ENCODE measurements around the gene LPO. TPM values are rescaled to one million over a fixed set of nuclear protein-coding genes. Genes with fewer than 3 reads are reported as not detected.

The LPO gene
- total RNA-seq, 4 donors from 2014 or later: 0.27 TPM; not detected in 3

DNA sequence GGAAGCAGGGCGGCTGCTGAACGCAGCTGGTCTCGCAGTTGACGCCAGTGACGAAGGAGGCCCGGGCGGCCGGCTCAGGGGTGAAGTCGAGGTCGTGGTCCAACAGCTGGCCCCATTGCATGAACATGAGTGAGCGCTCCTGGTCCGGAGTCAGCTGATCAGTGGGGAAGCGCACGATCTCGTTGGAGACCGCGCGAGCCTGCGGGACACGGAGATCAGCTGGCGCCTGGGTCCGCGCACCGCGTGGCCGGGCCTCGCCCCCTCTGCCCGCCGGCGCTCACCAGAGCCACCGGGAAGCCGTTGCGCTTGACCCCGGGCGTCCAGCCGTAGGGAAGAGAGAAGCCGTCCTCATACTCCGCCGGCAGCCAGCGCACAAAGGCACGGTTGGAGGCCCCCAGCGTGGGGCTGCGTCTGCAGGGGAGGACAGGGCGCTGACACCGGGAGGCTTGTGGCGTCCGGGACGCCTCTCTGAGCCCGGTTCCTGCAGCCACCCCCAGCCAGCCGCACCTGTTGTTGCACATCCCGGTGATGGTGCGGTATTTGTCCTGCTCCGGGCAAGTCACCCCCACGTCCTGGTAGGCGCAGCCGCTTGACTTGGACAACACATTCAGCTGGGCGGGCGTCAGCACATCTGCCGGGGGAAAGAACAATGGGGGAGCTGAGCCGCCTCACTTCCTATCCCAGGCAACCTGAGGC, 40.8 kb downstream of the LPO start:
- Histone ChIP-seq H3K36me3 (no peaks in the 10 kb centered on the region), H3K27me3 (peaks cover 2% of the 10 kb centered on the region), H3K9me3 (no peaks in the 10 kb centered on the region), H3K27ac (no peak overlapping the region), H3K4me1 (peaks cover 0 to 4% of the 10 kb centered on the region in 2 donors), H3K4me3 (replicated peaks in 1 of 3) (no peak overlapping the region)
- peak; percentile 18 to 27 for DNase-seq
- intact Hi-C loops (cut with DNase I): no loop called here
- 27% methylated on average over 20 of the region's 60 CpGs; no CpG with 5 or more reads in 1 of the 2 donors for WGBS, 2 donors
- TF ChIP-seq, protein P1, sequence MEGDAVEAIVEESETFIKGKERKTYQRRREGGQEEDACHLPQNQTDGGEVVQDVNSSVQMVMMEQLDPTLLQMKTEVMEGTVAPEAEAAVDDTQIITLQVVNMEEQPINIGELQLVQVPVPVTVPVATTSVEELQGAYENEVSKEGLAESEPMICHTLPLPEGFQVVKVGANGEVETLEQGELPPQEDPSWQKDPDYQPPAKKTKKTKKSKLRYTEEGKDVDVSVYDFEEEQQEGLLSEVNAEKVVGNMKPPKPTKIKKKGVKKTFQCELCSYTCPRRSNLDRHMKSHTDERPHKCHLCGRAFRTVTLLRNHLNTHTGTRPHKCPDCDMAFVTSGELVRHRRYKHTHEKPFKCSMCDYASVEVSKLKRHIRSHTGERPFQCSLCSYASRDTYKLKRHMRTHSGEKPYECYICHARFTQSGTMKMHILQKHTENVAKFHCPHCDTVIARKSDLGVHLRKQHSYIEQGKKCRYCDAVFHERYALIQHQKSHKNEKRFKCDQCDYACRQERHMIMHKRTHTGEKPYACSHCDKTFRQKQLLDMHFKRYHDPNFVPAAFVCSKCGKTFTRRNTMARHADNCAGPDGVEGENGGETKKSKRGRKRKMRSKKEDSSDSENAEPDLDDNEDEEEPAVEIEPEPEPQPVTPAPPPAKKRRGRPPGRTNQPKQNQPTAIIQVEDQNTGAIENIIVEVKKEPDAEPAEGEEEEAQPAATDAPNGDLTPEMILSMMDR (IDR thresholded peaks at IDR 0.05): no peak
- TF ChIP-seq POLR2A (IDR thresholded peaks at IDR 0.05): no peak

DNA sequence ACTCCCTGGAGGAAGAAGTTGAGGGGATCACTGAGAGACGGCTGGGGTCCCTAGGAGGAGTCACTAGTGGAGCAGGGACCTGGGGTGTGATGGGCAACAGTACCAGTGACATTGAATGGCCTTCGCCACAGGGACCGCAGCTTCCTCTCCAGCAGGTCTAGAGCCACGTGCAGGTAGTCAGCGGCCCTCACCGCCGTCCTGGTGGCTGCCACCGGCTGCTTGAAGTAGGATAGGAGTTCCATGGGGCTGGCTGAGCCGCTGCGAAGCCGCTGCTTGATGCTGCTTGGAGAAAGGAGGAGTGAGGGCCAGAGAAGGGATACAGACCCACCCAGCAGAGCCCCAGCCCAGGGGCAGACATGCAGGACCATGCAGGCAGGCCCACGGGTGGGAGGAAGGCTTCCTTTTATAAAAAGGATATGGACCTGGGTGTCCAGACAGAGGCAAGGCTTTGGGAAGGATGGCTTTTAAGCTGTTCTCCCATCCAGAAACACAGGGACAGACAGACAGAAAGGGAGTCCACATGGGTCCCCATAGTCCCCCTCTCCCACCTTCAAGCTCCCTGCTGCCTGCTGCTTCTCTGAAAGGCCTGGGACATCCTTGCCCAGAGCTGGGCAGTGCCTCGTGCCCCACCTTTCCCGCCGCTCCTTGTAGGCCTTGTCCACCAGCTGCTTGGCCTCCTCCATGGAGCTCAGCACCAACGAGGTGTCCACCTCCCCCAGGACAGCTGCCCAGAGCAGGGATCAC, 41.5 kb downstream of the LPO start:
- H3K4me3 ChIP-seq (replicated peaks in 1 of 3): no peak overlapping the region
- WGBS, 2 donors: 80 to 84% methylated on average over 11 to 15 of the region's 16 CpGs
- H3K27ac ChIP-seq: no peak overlapping the region
- intact Hi-C loops (cut with DNase I): no loop called here
- no peaks in the 10 kb centered on the region for H3K36me3 ChIP-seq
- no peaks in the 10 kb centered on the region for H3K9me3 ChIP-seq
- TF ChIP-seq, protein P1 (IDR thresholded peaks at IDR 0.05): no peak
- no peak for TF ChIP-seq POLR2A (IDR thresholded peaks at IDR 0.05)
- no peak for DNase-seq
- H3K27me3 ChIP-seq: peaks cover 2% of the 10 kb centered on the region
- H3K4me1 ChIP-seq: peaks cover 0 to 4% of the 10 kb centered on the region in 2 donors

DNA sequence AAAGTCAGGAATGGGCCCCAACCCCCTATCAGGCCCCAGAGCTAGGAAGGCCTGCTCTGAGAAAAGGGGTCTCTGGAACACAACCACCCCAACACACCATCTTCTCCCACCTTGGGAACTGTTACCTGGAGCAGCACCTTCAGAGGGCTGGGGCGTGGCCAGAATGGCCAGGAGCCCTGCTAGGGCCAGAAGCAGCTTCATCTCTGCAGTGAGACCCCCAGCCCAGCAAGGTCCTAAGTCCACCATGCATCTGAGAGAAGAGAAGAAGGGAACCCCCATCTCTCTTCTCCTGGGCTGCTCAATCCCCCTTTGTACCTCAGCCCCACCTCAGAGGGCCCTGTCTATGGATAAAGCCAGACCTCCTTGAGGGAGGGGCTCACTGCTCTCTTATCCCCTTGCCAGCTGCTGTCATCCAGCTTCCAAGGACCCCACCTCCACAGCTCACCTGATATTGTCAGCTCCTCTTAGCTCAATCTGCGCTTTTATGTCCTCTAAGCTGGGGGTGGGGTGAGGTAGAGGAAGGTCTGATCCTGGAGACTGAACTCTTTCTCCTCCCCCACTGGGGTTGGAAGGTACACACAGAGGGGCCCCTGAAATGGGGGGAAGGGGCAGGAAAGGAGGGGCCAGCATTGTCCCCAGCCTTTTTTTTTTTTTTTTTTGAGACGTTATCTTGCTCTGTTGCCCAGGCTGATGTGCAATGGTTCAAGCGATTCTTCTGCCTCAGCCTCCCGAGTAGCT, 42.3 kb downstream of the LPO start, which contains the start of gene MPO:
TSS of gene MPO (minus strand) at position 456 of the 738 bp plus-strand sequence. CDS start at position 279, 177 bp downstream.
- peaks cover 0 to 4% of the 10 kb centered on the region in 2 donors for H3K4me1 ChIP-seq
- 89 to 91% methylated on average over 5 of the region's 5 CpGs for WGBS, 2 donors
- no peaks in the 10 kb centered on the region for H3K36me3 ChIP-seq
- DNase-seq: no peak
- H3K9me3 ChIP-seq: no peaks in the 10 kb centered on the region
- TF ChIP-seq, protein P1 (IDR thresholded peaks at IDR 0.05): no peak
- no peak for TF ChIP-seq POLR2A (IDR thresholded peaks at IDR 0.05)
- no peak within 1 kb of the TSS for H3K4me3 ChIP-seq (replicated peaks in 1 of 3)
- peaks cover 2% of the 10 kb centered on the region for H3K27me3 ChIP-seq
- intact Hi-C loops (cut with DNase I): no loop called here
- no peak within 1 kb of the TSS for H3K27ac ChIP-seq

DNA sequence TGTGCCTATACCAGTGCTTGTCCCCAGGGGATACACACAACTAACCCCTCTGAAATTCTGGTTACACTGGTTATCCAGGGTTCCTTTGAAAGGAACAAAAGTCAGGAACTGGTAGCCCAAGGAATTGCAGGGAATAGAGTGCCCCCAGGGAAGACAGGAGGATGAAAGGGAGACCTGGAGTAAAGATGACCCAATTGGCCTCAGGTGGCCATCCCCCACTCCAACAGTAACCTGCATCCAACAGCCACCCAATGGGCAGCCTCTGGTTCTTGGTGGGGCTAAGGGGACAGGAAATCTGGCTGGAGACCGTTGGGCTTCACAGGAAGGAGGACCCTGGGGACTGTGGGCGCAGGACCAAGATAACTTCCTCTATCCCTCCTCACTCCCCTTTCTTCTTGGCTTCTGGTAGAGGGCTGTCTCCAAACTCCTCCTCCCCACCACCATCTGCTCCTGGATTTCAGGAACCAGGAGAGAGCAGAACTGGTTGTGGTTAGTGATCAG, 43.2 kb downstream of the LPO start:
- peaks cover 2% of the 10 kb centered on the region for H3K27me3 ChIP-seq
- H3K36me3 ChIP-seq: no peaks in the 10 kb centered on the region
- intact Hi-C loops (cut with DNase I): no loop called here
- H3K9me3 ChIP-seq: no peaks in the 10 kb centered on the region
- TF ChIP-seq POLR2A (IDR thresholded peaks at IDR 0.05): no peak
- TF ChIP-seq, protein P1 (IDR thresholded peaks at IDR 0.05): no peak
- no peak overlapping the region for H3K4me3 ChIP-seq (replicated peaks in 1 of 3)
- peaks cover 0 to 4% of the 10 kb centered on the region in 2 donors for H3K4me1 ChIP-seq
- 55 to 57% methylated on average over 2 of the region's 2 CpGs for WGBS, 2 donors
- H3K27ac ChIP-seq: no peak overlapping the region
- no peak for DNase-seq
